Measurements from ENCODE around the gene NUP58.

Gene NUP58

GRCh38 chr13:25301347-25302113 is at the start of gene NUP58:
TSS of gene NUP58 (plus strand) at chr13:25301625. CDS start at chr13:25301774, 149 bp downstream.
- peak; percentile 92 for DNase-seq (ENCODE audit: low read depth)

- no peak for DNase-seq (ENCODE audit: low read depth)
Measured at GRCh38 chr13:25252225-25252624, 49.2 kb upstream of the NUP58 start.

GRCh38 chr13:25252752-25253151 is 48.7 kb upstream of the NUP58 start:
- DNase-seq (ENCODE audit: low read depth) = no peak

GRCh38 chr13:25253702-25254101 is 47.7 kb upstream of the NUP58 start:
- no peak for DNase-seq (ENCODE audit: low read depth)

- no peak for DNase-seq (ENCODE audit: low read depth)
Measured at GRCh38 chr13:25262261-25262660, 39.2 kb upstream of the NUP58 start.

- DNase-seq (ENCODE audit: low read depth) = no peak
Measured at GRCh38 chr13:25266706-25267105, 34.7 kb upstream of the NUP58 start.

GRCh38 chr13:25267715-25268114 is 33.7 kb upstream of the NUP58 start:
- DNase-seq (ENCODE audit: low read depth) = no peak

GRCh38 chr13:25268561-25268960 is 32.9 kb upstream of the NUP58 start:
- no peak for DNase-seq (ENCODE audit: low read depth)

GRCh38 chr13:25276748-25277147 is 24.7 kb upstream of the NUP58 start:
- DNase-seq (ENCODE audit: low read depth) = no peak

GRCh38 chr13:25280396-25280795 is 21.0 kb upstream of the NUP58 start:
- DNase-seq (ENCODE audit: low read depth) = no peak

GRCh38 chr13:25281193-25281934 is 20.1 kb upstream of the NUP58 start:
- no peak for DNase-seq (ENCODE audit: low read depth)

GRCh38 chr13:25281935-25282332 is 19.5 kb upstream of the NUP58 start:
- no peak for DNase-seq (ENCODE audit: low read depth)

- no peak for DNase-seq (ENCODE audit: low read depth)
Measured at GRCh38 chr13:25286308-25286968, 15.0 kb upstream of the NUP58 start.

- DNase-seq (ENCODE audit: low read depth) = peak; percentile 91
Measured at GRCh38 chr13:25286969-25287961, 14.2 kb upstream of the NUP58 start, which contains the start of gene MTMR6. TSS of gene MTMR6 (minus strand) at chr13:25287488. CDS start at chr13:25287247, 241 bp downstream.

- no peak for DNase-seq (ENCODE audit: low read depth)
Measured at GRCh38 chr13:25288966-25289365, 12.5 kb upstream of the NUP58 start.

- no peak for DNase-seq (ENCODE audit: low read depth)
Measured at GRCh38 chr13:25291691-25292090, 9.7 kb upstream of the NUP58 start.

- DNase-seq (ENCODE audit: low read depth) = no peak
Measured at GRCh38 chr13:25292301-25292700, 9.1 kb upstream of the NUP58 start.

GRCh38 chr13:25295228-25295627 is 6.2 kb upstream of the NUP58 start:
- DNase-seq (ENCODE audit: low read depth) = no peak

GRCh38 chr13:25295701-25296100 is 5.7 kb upstream of the NUP58 start:
- DNase-seq (ENCODE audit: low read depth) = no peak

- no peak for DNase-seq (ENCODE audit: low read depth)
Measured at GRCh38 chr13:25300861-25301346, 521 bp upstream of the NUP58 start.

GRCh38 chr13:25302121-25302520 is 696 bp downstream of the NUP58 start:
- no peak for DNase-seq (ENCODE audit: low read depth)

Data from activated T-cell treated with anti-CD3 and anti-CD28 coated beads for 24 hours (primary cell).